Measurements from ENCODE around the gene GALK1. TPM values are rescaled to one million over a fixed set of nuclear protein-coding genes. Genes with fewer than 3 reads are reported as not detected.

GALK1 gene
- total and polyA plus RNA-seq, 2 of the 13 experiments (the other 11 are each of a cell fraction or from before 2014, with no cell fraction given): 59.9 to 93.6 TPM

GRCh38 chr17:75773121-75773807, 8.3 kb upstream of the GALK1 start (continued):
- TF ChIP-seq RBM22 (optimal IDR thresholded peaks at IDR 0.05; ENCODE audit: low read length) (no peak), ZBTB34 (CRISPR knock-in tag; IDR thresholded peaks at IDR 0.05) (no peak), SATB2 (CRISPR knock-in tag; IDR thresholded peaks at IDR 0.05) (no peak), NFE2L2 (IDR thresholded peaks at IDR 0.05; ENCODE audit: low read length) (no peak), ZNF331 (CRISPR knock-in tag; IDR thresholded peaks at IDR 0.05) (no peak), NFATC3 (CRISPR knock-in tag; IDR thresholded peaks at IDR 0.05) (no peak), ZNF512 (CRISPR knock-in tag; IDR thresholded peaks at IDR 0.05) (no peak), ATAD3A (CRISPR knock-in tag; IDR thresholded peaks at IDR 0.05) (0 out of 2 replicates have a peak, but pooled peaks have one; percentile 21), KDM6A (CRISPR knock-in tag; IDR thresholded peaks at IDR 0.05; ENCODE audit: low read depth) (no peak), ATF2 (CRISPR knock-in tag; IDR thresholded peaks at IDR 0.05) (no peak), SMAD1 (CRISPR knock-in tag; IDR thresholded peaks at IDR 0.05; ENCODE audit: borderline replicate concordance, low read depth) (no peak), ZNF337 (CRISPR knock-in tag; IDR thresholded peaks at IDR 0.05; ENCODE audit: borderline replicate concordance, low read depth) (no peak), NFRKB (IDR thresholded peaks at IDR 0.05) (no peak), KDM3A (CRISPR knock-in tag; IDR thresholded peaks at IDR 0.05; ENCODE audit: low read depth) (no peak), FOXA3 (CRISPR knock-in tag; IDR thresholded peaks at IDR 0.05) (no peak), ATF4 (CRISPR knock-in tag; IDR thresholded peaks at IDR 0.05) (no peak), ZNF724P (CRISPR knock-in tag; IDR thresholded peaks at IDR 0.05; ENCODE audit: borderline replicate concordance) (no peak), REPIN1 (CRISPR knock-in tag; IDR thresholded peaks at IDR 0.05; ENCODE audit: borderline replicate concordance, low read depth) (no peak), GATAD1 (CRISPR knock-in tag; IDR thresholded peaks at IDR 0.05) (no peak), PRPF4 (IDR thresholded peaks at IDR 0.05; ENCODE audit: low read depth, low read length, poor library complexity, severe bottlenecking) (no peak), HDAC6 (IDR thresholded peaks at IDR 0.05; ENCODE audit: low read depth, low read length) (no peak), HCFC1 (IDR thresholded peaks at IDR 0.05; ENCODE audit: low read depth, low read length) (no peak), MAFF (IDR thresholded peaks at IDR 0.05; ENCODE audit: low read depth, low read length) (no peak)
- TF ChIP-seq, protein P1, sequence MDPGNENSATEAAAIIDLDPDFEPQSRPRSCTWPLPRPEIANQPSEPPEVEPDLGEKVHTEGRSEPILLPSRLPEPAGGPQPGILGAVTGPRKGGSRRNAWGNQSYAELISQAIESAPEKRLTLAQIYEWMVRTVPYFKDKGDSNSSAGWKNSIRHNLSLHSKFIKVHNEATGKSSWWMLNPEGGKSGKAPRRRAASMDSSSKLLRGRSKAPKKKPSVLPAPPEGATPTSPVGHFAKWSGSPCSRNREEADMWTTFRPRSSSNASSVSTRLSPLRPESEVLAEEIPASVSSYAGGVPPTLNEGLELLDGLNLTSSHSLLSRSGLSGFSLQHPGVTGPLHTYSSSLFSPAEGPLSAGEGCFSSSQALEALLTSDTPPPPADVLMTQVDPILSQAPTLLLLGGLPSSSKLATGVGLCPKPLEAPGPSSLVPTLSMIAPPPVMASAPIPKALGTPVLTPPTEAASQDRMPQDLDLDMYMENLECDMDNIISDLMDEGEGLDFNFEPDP (CRISPR knock-in tag; conservative IDR thresholded peaks at IDR 0.05): 0 out of 2 replicates have a peak, but pooled peaks have one; percentile 48

Measured in HepG2 (cell line).